GM21825 (cell line): ENCODE results near the gene PDGFC.
"Not testable (repeated sequence)": the region's sequence is repeated elsewhere in the genome, so short reads cannot be mapped to it uniquely, and the experiment has no call there.

Source experiments
- ATAC-seq: cut with Tn5 transposase; IDR thresholded peaks from one replicate; pipeline ENCODE4 v1.9.1; 2021; ENCODE audit warnings: mild to moderate bottlenecking, moderate library complexity; ENCODE audit not compliant: unreplicated experiment

The PDGFC gene

GRCh38 chr4:156952078-156952759 is 19.4 kb downstream of the PDGFC start:
- ATAC-seq: no peak

- no peak for ATAC-seq
Measured at GRCh38 chr4:156950948-156951347, 20.7 kb downstream of the PDGFC start.

GRCh38 chr4:156950090-156950489 is 21.5 kb downstream of the PDGFC start:
- no peak for ATAC-seq

DNA sequence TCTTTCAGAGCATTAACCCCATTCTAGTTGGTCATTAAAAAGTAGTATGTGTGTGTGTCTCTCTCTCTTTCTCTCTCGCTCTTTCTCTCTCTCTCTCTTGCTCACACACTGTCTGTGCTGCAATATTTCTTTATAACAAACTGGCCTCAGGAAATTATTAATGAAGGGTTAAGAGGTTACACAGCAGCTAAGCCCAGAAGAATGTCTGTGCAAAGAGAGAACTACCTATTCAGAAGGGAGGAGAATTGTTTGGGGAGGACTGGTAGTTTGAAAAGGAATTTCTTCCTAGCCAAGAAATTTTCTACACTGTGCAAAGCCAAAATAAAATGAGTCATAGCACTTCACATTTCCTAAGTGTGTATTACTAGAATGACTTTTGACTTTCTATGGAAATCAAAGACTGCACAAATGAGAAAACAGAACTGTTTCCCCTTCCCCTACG is 22.2 kb downstream of the PDGFC start:
- no peak for ATAC-seq

- no peak for ATAC-seq
Measured at GRCh38 chr4:156948738-156949137, 22.9 kb downstream of the PDGFC start.

- ATAC-seq: no peak
Measured at GRCh38 chr4:156948133-156948532, 23.5 kb downstream of the PDGFC start.

DNA sequence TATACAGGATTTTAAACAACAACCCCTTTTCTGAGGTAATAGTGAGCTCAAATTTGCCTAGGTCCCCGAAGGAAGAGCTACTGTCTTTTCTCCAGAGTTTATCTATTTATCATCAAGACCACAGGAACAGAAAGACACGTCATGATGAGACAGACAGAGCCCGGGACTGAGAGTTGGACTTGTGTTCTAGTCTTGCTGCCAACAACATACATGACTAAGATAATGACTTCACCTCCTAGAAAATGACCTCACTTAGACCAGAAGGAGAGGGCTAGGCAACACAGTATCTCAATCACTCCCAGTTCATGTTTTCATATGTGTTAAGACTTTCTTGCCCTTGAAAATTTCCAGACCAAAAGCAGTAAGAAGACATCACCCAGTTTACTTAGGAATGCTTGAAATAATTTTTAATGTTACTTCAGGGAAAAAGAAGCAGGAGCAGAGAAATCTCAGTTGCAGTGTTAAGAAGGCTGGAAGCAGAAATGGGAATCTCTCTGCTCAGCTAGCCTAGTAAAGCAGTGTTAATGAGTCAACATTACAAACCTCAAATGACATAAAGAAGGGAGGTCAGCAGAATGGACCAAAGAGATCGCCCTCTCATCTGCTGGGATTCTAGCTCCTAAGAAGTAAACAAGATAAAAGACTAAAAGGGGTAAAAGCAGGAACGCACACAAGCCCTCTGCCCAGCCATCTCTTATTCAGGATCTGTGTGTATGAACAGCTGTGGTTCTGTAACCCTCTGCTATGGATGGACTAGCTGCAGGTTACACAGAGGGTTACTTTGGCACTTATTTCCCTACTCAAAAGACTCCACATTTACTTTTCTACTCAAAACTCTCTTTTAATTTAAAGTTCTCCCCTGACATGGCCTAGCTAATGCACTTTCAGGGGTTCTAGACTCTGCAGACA is 24.8 kb downstream of the PDGFC start:
- no peak for ATAC-seq

GRCh38 chr4:156945532-156945931 is 26.1 kb downstream of the PDGFC start:
- no peak for ATAC-seq

GRCh38 chr4:156942991-156943390 is 28.6 kb downstream of the PDGFC start:
- ATAC-seq: no peak

- ATAC-seq: no peak
Measured at GRCh38 chr4:156941940-156942548, 29.6 kb downstream of the PDGFC start.

DNA sequence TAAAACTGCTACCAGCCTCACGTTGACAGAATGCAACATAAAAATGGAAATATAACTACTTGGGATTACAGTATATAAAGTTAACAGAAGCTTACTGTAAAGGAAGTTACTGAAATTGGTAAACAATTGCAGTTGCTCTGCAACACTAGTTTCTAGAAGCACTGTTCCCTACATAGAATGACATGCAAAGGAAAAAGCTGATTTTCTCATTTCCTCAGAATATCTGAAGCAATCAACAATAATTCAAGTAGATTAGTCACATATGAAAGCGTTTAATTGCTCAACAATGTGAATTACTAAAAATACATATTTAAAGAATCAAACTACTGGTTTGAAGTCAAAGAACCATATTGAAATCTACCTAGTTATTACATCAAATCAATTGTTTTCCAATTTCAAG is 31.8 kb downstream of the PDGFC start:
- no peak for ATAC-seq

GRCh38 chr4:156939139-156939538 is 32.5 kb downstream of the PDGFC start:
- ATAC-seq: no peak

- no peak for ATAC-seq
Measured at GRCh38 chr4:156934259-156934635, 37.4 kb downstream of the PDGFC start.

DNA sequence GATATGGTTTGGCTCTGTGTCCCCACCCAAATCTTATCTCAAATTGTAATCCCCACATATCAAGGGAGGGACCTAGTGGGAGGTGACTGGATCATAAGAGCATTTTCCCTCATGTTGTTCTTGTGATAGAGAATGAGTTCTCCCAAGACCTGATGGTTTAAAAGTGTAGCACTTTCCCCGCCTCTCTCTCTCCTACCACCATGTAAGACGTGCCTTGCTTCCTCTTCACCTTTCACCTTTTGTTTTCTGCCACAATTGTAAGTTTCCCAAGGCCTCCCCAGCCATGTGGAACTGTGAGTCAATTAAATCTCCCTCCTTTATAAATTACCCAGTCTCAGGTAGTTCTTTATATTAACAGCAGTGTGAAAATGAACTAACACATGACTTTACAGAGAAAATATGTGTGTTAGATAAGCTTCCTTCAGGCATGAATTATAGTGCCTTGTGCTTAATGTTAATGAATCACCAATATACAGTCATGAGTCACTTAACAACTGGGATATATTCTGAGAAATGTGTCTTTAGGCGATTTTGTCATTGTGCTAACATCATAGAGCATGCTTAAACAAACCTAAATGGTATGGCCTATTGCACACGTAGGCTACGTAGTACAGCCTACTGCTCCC is 37.9 kb downstream of the PDGFC start:
- no peak for ATAC-seq

GRCh38 chr4:156932360-156932759 is 39.2 kb downstream of the PDGFC start:
- ATAC-seq: not testable (repeated sequence)

- no peak for ATAC-seq
Measured at GRCh38 chr4:156931267-156931666, 40.3 kb downstream of the PDGFC start.

DNA sequence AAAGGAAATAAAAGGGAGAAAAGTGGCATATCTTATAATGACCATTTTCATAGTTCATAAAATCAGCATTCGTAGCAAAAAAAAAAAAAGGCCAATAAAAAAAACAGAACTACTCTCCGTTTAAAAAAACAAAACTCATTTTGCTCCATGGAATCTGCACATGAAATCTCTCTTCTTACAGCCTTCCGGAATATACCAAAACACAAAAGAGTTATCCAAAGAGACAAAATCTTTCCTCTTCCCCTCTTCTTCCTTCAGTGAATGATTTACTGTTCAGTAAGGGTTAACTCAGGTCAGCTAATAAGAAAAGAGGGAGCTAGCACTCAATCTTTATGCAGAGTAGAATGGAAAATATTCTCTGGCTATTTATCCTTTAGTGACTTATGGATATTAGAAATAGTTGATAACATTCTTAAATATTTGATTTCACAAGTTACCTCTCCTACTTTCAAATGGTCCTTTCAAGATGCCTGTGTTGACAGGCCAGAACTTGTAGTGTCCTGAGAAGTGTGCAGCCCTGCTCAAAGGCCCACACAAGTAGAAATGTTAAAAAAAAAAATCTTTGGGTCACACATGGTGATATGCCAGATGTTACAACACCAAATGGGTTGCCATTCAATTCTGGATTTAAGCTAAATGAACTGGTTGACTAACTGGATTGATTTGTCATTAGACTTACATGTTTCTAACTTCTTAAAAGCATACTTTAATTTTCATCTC is 42.1 kb downstream of the PDGFC start:
- ATAC-seq: no peak

DNA sequence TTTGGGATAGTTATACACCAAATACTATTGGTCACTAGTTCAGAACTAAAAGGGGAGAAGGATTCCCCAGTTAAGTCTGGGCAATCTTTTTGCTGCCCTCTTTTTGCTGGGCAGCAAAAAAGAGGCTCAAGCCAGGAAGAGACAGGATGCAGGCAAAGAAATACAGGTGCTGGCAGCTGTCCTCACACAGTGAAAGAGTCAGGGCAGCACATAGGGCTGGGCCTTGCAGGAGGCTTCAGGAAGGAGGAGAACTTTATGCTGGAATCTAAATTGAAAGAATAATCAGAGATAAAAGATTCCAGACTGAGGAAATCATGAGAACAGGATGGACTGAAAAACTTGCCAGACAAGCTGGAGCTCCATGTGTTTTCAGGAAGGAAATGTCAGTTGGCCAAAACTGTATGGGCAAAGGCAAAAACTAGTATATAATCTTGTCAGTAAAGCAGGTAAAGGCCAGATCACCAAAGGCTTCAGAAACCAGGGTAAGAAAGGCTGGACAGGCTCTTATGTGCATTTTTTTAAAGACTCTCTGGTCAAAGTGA is 46.8 kb downstream of the PDGFC start:
- ATAC-seq: no peak

DNA sequence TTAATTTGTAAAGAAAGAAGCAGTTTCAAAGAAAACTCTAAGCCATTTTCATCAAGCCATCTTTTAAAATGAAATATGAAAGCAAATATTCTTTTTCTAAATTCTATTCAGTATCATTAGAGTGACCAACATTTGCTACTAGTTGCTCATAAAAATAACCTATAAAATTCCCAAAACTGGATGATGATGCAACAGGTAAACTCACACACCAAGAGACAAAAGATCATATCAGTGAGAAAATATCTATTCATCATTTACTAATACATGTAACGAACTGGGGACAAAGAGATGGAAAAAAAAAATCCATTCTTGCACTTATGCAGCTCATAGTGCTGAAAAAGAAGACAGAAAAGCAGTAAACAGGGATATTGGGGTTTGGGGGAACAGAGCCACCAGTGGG is 48.1 kb downstream of the PDGFC start:
- ATAC-seq: no peak

DNA sequence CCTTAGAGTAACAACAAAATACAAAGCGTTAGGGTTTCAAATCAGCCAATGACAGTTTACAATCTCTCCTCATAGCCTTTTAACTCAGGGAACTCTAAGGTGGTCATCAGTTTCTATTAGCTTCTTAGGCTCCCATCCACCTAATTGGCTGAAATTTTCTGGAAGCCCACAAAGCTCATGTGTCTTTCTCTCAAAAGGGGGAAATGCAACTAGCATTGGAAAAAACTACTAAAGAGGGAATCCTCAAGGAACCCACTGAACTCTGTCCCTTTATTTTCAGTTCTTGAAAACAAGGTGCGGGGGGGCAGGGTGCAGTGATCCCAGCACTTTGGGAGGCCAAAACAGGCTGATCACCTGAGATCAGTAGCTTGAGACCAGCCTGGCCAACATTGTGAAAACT is 56.4 kb downstream of the PDGFC start:
- no peak for ATAC-seq
